HCT116 (cell line): Measurements from ENCODE around the gene PALB2.

Experiments used
- CEBPB ChIP-seq: IDR thresholded peaks from 2 replicates; pipeline ENCODE4 v1.6.1; 2012; ENCODE audit warnings: low read depth
- EGR1 ChIP-seq: IDR thresholded peaks from 2 replicates; pipeline ENCODE4 v1.6.1; 2012; ENCODE audit warnings: low read depth
- EZH2 ChIP-seq: fragments of 200-600 bp; sonication (generic); IDR thresholded peaks from 2 replicates; pipeline ENCODE4 v1.6.1; 2017; ENCODE audit warnings: antibody characterized with exemption, mixed run types
- MAX ChIP-seq: IDR thresholded peaks from 2 replicates; pipeline ENCODE4 v1.6.1; 2012
- POLR2A ChIP-seq: IDR thresholded peaks from 2 replicates; pipeline ENCODE4 v1.7.0; 2011; ENCODE audit warnings: borderline replicate concordance; ENCODE audit not compliant: insufficient read depth, insufficient read length; ENCODE audit errors: extremely low read depth
- POLR2AphosphoS5 ChIP-seq: IDR thresholded peaks from 2 replicates; pipeline ENCODE4 v1.6.1; 2011; ENCODE audit warnings: mild to moderate bottlenecking, low read depth, low read length, moderate library complexity
- RAD21 ChIP-seq: IDR thresholded peaks from 2 replicates; pipeline ENCODE4 v1.6.1; 2012; ENCODE audit warnings: low read depth, mild to moderate bottlenecking
- YY1 ChIP-seq: IDR thresholded peaks from 2 replicates; pipeline ENCODE4 v1.6.1; 2011; ENCODE audit warnings: low read length, low read depth, moderate library complexity, mild to moderate bottlenecking; ENCODE audit not compliant: insufficient replicate concordance; ENCODE audit errors: extremely low read depth
- TF ChIP-seq, protein P1 (sequence below), 3 experiments: fragments of 200-600 bp in 1 of 3; sonication (generic) in 1 of 3; IDR thresholded peaks in 2 of 3; conservative IDR thresholded peaks in 1 of 3; 2 replicates each; pipeline ENCODE4 v1.5.1; 2012 to 2017; ENCODE audit warnings: low read depth in 2 of 3, low read length in 2 of 3, antibody characterized with exemption in 1 of 3, borderline replicate concordance in 1 of 3, control low read depth in 1 of 3, mild to moderate bottlenecking in 1 of 3, mixed read lengths in 1 of 3, mixed run types in 1 of 3, moderate library complexity in 1 of 3; ENCODE audit not compliant: insufficient read depth in 1 of 3

DNA sequence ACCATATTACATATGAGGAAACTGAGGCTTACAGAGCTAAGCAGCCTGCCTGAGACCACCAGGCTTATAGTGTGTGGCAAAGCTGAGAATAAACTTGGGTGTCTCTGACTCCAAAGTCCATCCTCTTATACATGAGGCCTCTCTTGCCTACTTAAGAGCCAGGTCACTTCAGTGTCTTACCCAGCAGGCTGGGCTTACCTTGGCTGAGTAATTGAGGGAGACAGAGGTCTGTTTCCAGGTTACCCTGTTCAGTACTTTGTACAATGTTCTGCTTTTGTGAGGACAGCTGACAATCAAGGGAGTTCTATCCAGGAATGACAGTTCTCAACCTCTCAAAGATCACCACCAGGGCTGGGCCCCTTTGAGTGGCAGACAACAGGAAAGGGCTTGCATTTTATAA lies 59.3 kb downstream of the PALB2 start:
- TF ChIP-seq POLR2A = no peak
- TF ChIP-seq, protein P1, sequence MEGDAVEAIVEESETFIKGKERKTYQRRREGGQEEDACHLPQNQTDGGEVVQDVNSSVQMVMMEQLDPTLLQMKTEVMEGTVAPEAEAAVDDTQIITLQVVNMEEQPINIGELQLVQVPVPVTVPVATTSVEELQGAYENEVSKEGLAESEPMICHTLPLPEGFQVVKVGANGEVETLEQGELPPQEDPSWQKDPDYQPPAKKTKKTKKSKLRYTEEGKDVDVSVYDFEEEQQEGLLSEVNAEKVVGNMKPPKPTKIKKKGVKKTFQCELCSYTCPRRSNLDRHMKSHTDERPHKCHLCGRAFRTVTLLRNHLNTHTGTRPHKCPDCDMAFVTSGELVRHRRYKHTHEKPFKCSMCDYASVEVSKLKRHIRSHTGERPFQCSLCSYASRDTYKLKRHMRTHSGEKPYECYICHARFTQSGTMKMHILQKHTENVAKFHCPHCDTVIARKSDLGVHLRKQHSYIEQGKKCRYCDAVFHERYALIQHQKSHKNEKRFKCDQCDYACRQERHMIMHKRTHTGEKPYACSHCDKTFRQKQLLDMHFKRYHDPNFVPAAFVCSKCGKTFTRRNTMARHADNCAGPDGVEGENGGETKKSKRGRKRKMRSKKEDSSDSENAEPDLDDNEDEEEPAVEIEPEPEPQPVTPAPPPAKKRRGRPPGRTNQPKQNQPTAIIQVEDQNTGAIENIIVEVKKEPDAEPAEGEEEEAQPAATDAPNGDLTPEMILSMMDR (IDR thresholded peaks at IDR 0.05 in 2 of 3, conservative IDR thresholded peaks at IDR 0.05 in 1 of 3; ENCODE audit: borderline replicate concordance in 1 of 3, insufficient read depth in 1 of 3, low read depth in 2 of 3, low read length in 2 of 3) = no peak
- no peak for TF ChIP-seq EGR1
- no peak for TF ChIP-seq YY1
- TF ChIP-seq MAX = no peak
- no peak for TF ChIP-seq EZH2
- no peak for TF ChIP-seq CEBPB
- no peak for TF ChIP-seq POLR2AphosphoS5
- no peak for TF ChIP-seq RAD21
